H1 (cell line): ENCODE data around the gene OGT. TPM values are rescaled to one million over a fixed set of nuclear protein-coding genes. Genes with fewer than 3 reads are reported as not detected.

Experiments
- CTCF ChIA-PET: fragments of 300-600 bp; sonication (Branson Sonifier 250); formaldehyde crosslinking; loops from one replicate; lab custom pipeline; 2021; ENCODE audit not compliant: partially characterized antibody; lab: Charles Lee
- POLR2A ChIA-PET: fragments of 300-600 bp; sonication (Branson Sonifier 250); formaldehyde crosslinking; loops from one replicate; lab custom pipeline; 2021; ENCODE audit warnings: inconsistent platforms; ENCODE audit not compliant: partially characterized antibody; lab: Charles Lee
- DNase-seq, 2 experiments: peaks; one replicate each; pipeline versions ENCODE4 v3.0.0 to v3.0.0-alpha.2; 2010 to 2022; ENCODE audit warnings: low spot score in 2 of 2, low read depth in 1 of 2, mixed read lengths in 1 of 2
- FAIRE-seq: peaks from 2 replicates; lab custom pipeline; 2011; peaks lifted over from hg19 to GRCh38; lab: Jason Lieb, UNC
- H2AFZ ChIP-seq: 2 replicates; pipeline ENCODE4 v1.8.1; 2012; ENCODE audit warnings: low read length, inconsistent platforms
- H2AK5ac ChIP-seq: 2 replicates; pipeline ENCODE4 v1.6.1; 2013; ENCODE audit warnings: low read depth, low read length
- H2BK120ac ChIP-seq: replicated peaks from 2 replicates; pipeline ENCODE3; 2013; ENCODE audit warnings: low read depth, low read length, inconsistent platforms
- H2BK12ac ChIP-seq: 2 replicates; pipeline ENCODE4 v1.6.1; 2013; ENCODE audit warnings: low read depth, low read length
- H2BK15ac ChIP-seq: 2 replicates; pipeline ENCODE4 v1.6.1; 2013; ENCODE audit warnings: low read length
- H2BK20ac ChIP-seq: 2 replicates; pipeline ENCODE4 v1.6.1; 2013; ENCODE audit warnings: low read length
- H2BK5ac ChIP-seq: 2 replicates; pipeline ENCODE4 v1.6.1; 2013; ENCODE audit warnings: low read depth, low read length
- H3K14ac ChIP-seq: 2 replicates; pipeline ENCODE4 v1.6.1; 2013; ENCODE audit warnings: inconsistent platforms; ENCODE audit not compliant: insufficient read length
- H3K18ac ChIP-seq: 2 replicates; pipeline ENCODE4 v1.6.1; 2013; ENCODE audit warnings: low read length; ENCODE audit errors: extremely low read depth
- H3K23ac ChIP-seq: 2 replicates; pipeline ENCODE4 v1.6.1; 2013; ENCODE audit warnings: inconsistent platforms; ENCODE audit not compliant: insufficient read length
- H3K23me2 ChIP-seq: 2 replicates; pipeline ENCODE4 v1.6.1; 2013; ENCODE audit warnings: low read depth, low read length
- H3K27ac ChIP-seq: 2 replicates; pipeline ENCODE4 v1.6.1; 2011; ENCODE audit warnings: low read depth, low read length, inconsistent platforms
- H3K27me3 ChIP-seq, 4 experiments: replicated peaks in 1 of 4; 1 replicate in 1 of 4; 2 replicates in 3 of 4; pipeline versions ENCODE4 v1.6.1 to v1.8.1; 2011 to 2013; ENCODE audit warnings: low read length in 3 of 4, mild to moderate bottlenecking in 3 of 4, inconsistent platforms in 2 of 4, mixed read lengths in 2 of 4, moderate library complexity in 1 of 4; ENCODE audit not compliant: control insufficient read depth in 3 of 4, insufficient read depth in 3 of 4; ENCODE audit errors: extremely low read depth in 1 of 4
- H3K36me3 ChIP-seq, 4 experiments: 2 replicates each; pipeline versions ENCODE4 v1.6.1 to v1.8.1; 2011 to 2013; ENCODE audit warnings: mild to moderate bottlenecking in 4 of 4, low read length in 3 of 4, moderate library complexity in 2 of 4, control low read depth in 1 of 4, inconsistent platforms in 1 of 4; ENCODE audit not compliant: insufficient read depth in 4 of 4, control insufficient read depth in 2 of 4
- H3K4ac ChIP-seq: replicated peaks from 2 replicates; pipeline ENCODE3; 2013; ENCODE audit warnings: low read length, low read depth, mixed read lengths, inconsistent platforms; ENCODE audit not compliant: insufficient read length
- H3K4me1 ChIP-seq, 4 experiments: replicated peaks in 1 of 4; 1 replicate in 1 of 4; 2 replicates in 3 of 4; pipeline versions ENCODE4 v1.6.1 to v1.8.1; 2011 to 2013; ENCODE audit warnings: low read length in 3 of 4, inconsistent platforms in 2 of 4, mixed read lengths in 1 of 4; ENCODE audit not compliant: insufficient read depth in 4 of 4, control insufficient read depth in 3 of 4
- H3K4me2 ChIP-seq, 2 experiments: 2 replicates each; pipeline versions ENCODE4 v1.6.1 to v1.8.1; 2011 to 2013; ENCODE audit warnings: low read depth in 2 of 2, low read length in 2 of 2, control low read depth in 1 of 2, inconsistent platforms in 1 of 2, mild to moderate bottlenecking in 1 of 2; ENCODE audit not compliant: insufficient read depth in 1 of 2
- H3K4me3 ChIP-seq, 4 experiments: fragments of 200-600, 300-600 bp in 1 of 4; sonication (generic), shearing (Covaris generic), sonication (Bioruptor Twin) in 1 of 4; 2 replicates each; pipeline versions ENCODE4 v1.5.1 to v1.8.1; 2011 to 2016; ENCODE audit warnings: low read length in 4 of 4, low read depth in 3 of 4, control low read depth in 2 of 4, inconsistent platforms in 2 of 4, mild to moderate bottlenecking in 2 of 4, mixed read lengths in 1 of 4, moderate library complexity in 1 of 4; ENCODE audit not compliant: insufficient read depth in 2 of 4; ENCODE audit errors: extremely low read depth in 1 of 4
- H3K56ac ChIP-seq: replicated peaks from 2 replicates; pipeline ENCODE3; 2013; ENCODE audit warnings: low read depth, mild to moderate bottlenecking, mixed read lengths, low read length, inconsistent platforms; ENCODE audit not compliant: insufficient read length
- H3K79me1 ChIP-seq: 2 replicates; pipeline ENCODE4 v1.6.1; 2013; ENCODE audit warnings: low read depth, low read length, control low read depth
- H3K79me2 ChIP-seq, 2 experiments: 2 replicates each; pipeline versions ENCODE4 v1.6.1 to v1.8.1; 2012 to 2013; ENCODE audit warnings: low read length in 2 of 2, mild to moderate bottlenecking in 2 of 2, inconsistent platforms in 1 of 2; ENCODE audit not compliant: insufficient read depth in 2 of 2, control insufficient read depth in 1 of 2
- H3K9ac ChIP-seq, 4 experiments: replicated peaks in 1 of 4; 1 replicate in 1 of 4; 2 replicates in 3 of 4; pipeline versions ENCODE4 v1.6.1 to v1.8.1; 2011 to 2013; ENCODE audit warnings: low read depth in 3 of 4, low read length in 3 of 4, control low read depth in 2 of 4, mild to moderate bottlenecking in 2 of 4, moderate library complexity in 2 of 4, inconsistent platforms in 1 of 4; ENCODE audit errors: extremely low read depth in 1 of 4
- H3K9me3 ChIP-seq, 2 experiments: 2 replicates each; pipeline versions ENCODE4 v1.6.1 to v1.8.1; 2012 to 2013; ENCODE audit warnings: mild to moderate bottlenecking in 2 of 2, moderate library complexity in 2 of 2, control low read depth in 1 of 2, inconsistent platforms in 1 of 2, low read depth in 1 of 2, low read length in 1 of 2, mixed read lengths in 1 of 2; ENCODE audit not compliant: insufficient read depth in 2 of 2
- H4K20me1 ChIP-seq, 2 experiments: replicated peaks in 1 of 2; 2 replicates each; pipeline versions ENCODE3 to v1.8.1; 2011 to 2013; ENCODE audit warnings: inconsistent platforms in 2 of 2, low read length in 2 of 2, mild to moderate bottlenecking in 1 of 2; ENCODE audit not compliant: insufficient read depth in 2 of 2, control insufficient read depth in 1 of 2
- H4K5ac ChIP-seq: 2 replicates; pipeline ENCODE4 v1.6.1; 2013; ENCODE audit warnings: low read length, low read depth, mixed read lengths, inconsistent platforms; ENCODE audit not compliant: insufficient read length
- H4K8ac ChIP-seq: 2 replicates; pipeline ENCODE4 v1.8.0; 2013; ENCODE audit warnings: mild to moderate bottlenecking, moderate library complexity, low read length, inconsistent platforms; ENCODE audit not compliant: insufficient read depth; ENCODE audit errors: extremely low read depth
- H4K91ac ChIP-seq: replicated peaks from 2 replicates; pipeline ENCODE3; 2013; ENCODE audit warnings: low read length, mixed read lengths, inconsistent platforms; ENCODE audit not compliant: insufficient read length
- CBX5 ChIP-seq: fragments of 300-800, 300-1000 bp; sonication (generic); IDR thresholded peaks from 2 replicates; pipeline ENCODE4 v1.7.1; 2016; ENCODE audit warnings: antibody characterized with exemption, low read length, low read depth
- CEBPB ChIP-seq: IDR thresholded peaks from 2 replicates; pipeline ENCODE4 v1.6.1; 2012; ENCODE audit warnings: low read depth, low read length
- CHD1 ChIP-seq: IDR thresholded peaks from 2 replicates; pipeline ENCODE4 v1.6.1; 2012; ENCODE audit warnings: low read depth, low read length, improper control_type of control experiment
- GABPA ChIP-seq: IDR thresholded peaks from 2 replicates; pipeline ENCODE4 v1.6.1; 2011; ENCODE audit warnings: mild to moderate bottlenecking, low read length, moderate library complexity, borderline replicate concordance; ENCODE audit not compliant: insufficient read depth
- GTF2F1 ChIP-seq: IDR thresholded peaks from 2 replicates; pipeline ENCODE4 v1.6.1; 2012; ENCODE audit warnings: low read depth, low read length, improper control_type of control experiment, borderline replicate concordance
- JUN ChIP-seq: IDR thresholded peaks from 2 replicates; pipeline ENCODE4 v1.6.1; 2011; ENCODE audit warnings: low read depth, mild to moderate bottlenecking, improper control_type of control experiment, low read length
- NANOG ChIP-seq: IDR thresholded peaks from 2 replicates; pipeline ENCODE4 v1.6.1; 2011; ENCODE audit warnings: low read length, low read depth, mild to moderate bottlenecking, inconsistent platforms; ENCODE audit not compliant: insufficient read depth, poor library complexity, severe bottlenecking
- NRF1 ChIP-seq: IDR thresholded peaks from 2 replicates; pipeline ENCODE4 v1.6.1; 2011; ENCODE audit warnings: mild to moderate bottlenecking, low read depth, low read length, improper control_type of control experiment
- RFX5 ChIP-seq: IDR thresholded peaks from 2 replicates; pipeline ENCODE4 v1.6.1; 2011; ENCODE audit warnings: low read depth, low read length, improper control_type of control experiment, borderline replicate concordance
- RXRA ChIP-seq: IDR thresholded peaks from 2 replicates; pipeline ENCODE4 v1.6.1; 2011; ENCODE audit warnings: low read depth, mild to moderate bottlenecking, low read length, moderate library complexity; ENCODE audit not compliant: insufficient read depth
- SAP30 ChIP-seq: fragments of 300-600 bp; sonication (generic); IDR thresholded peaks from 2 replicates; pipeline ENCODE4 v1.7.1; 2012; ENCODE audit warnings: low read length, moderate library complexity, mild to moderate bottlenecking, inconsistent platforms; ENCODE audit not compliant: insufficient read depth, insufficient replicate concordance
- SIN3A ChIP-seq, 2 experiments: IDR thresholded peaks in 1 of 2; conservative IDR thresholded peaks in 1 of 2; 2 replicates each; pipeline ENCODE4 v1.6.1; 2011 to 2012; ENCODE audit warnings: low read length in 2 of 2, improper control_type of control experiment in 1 of 2, low read depth in 1 of 2, mild to moderate bottlenecking in 1 of 2
- SIRT6 ChIP-seq: IDR thresholded peaks from one replicate; pipeline ENCODE4 v1.7.1; 2012; ENCODE audit warnings: low read length, inconsistent platforms
- SP1 ChIP-seq: IDR thresholded peaks from 2 replicates; pipeline ENCODE4 v1.6.1; 2011; ENCODE audit warnings: low read depth, low read length
- WGBS, 2 experiments: shearing (Covaris generic) in 1 of 2; methylation state at CpG; one replicate each; pipeline versions ENCODE4 v1.1.6 to v1.1.7; 2013 to 2015; ENCODE audit warnings: low lambda C conversion rate in 2 of 2, mixed read lengths in 2 of 2, inconsistent platforms in 1 of 2, low coverage in 1 of 2, missing lambda C conversion rate in 1 of 2; ENCODE audit not compliant: insufficient replicate concordance in 2 of 2, insufficient coverage in 1 of 2, insufficient read length in 1 of 2; ENCODE audit errors: extremely low coverage in 1 of 2, missing lambda C conversion rate in 1 of 2; 5-methylcytosine and 5-hydroxymethylcytosine counted together
- polyA plus RNA-seq, 7 experiments: library from polyadenylated mRNA; depleted of rRNA in 3 of 7; stranded (reverse) in 5 of 7; unstranded in 2 of 7; fragments of >200 nt in 5 of 7; fragments of 200-250 nt in 2 of 7; gene quantifications; 1 replicate in 5 of 7; 2 replicates in 1 of 7; 4 replicates in 1 of 7; pipeline versions ENCODE4 v1.2.1 to v1.2.3, GENCODE V29; 2011 to 2013; ENCODE audit warnings: missing spikeins in 2 of 7, mixed read lengths in 2 of 7
- total RNA-seq: library from RNA; stranded (reverse); fragmentation: NEBNext Ultra II Directional; extraction: Animal tissue kit (Norgen Biotek cat#: 25700); gene quantifications from 2 replicates; pipeline ENCODE4 v1.2.1, GENCODE V29; 2021
- TF ChIP-seq, protein P1 (sequence below): IDR thresholded peaks from 2 replicates; pipeline ENCODE4 v1.6.1; 2012; ENCODE audit warnings: inconsistent platforms

The OGT gene
- total and polyA plus RNA-seq, 2 of the 8 experiments (the other 6 are each of a cell fraction or from before 2014, with no cell fraction given) = 130 to 169 TPM

DNA sequence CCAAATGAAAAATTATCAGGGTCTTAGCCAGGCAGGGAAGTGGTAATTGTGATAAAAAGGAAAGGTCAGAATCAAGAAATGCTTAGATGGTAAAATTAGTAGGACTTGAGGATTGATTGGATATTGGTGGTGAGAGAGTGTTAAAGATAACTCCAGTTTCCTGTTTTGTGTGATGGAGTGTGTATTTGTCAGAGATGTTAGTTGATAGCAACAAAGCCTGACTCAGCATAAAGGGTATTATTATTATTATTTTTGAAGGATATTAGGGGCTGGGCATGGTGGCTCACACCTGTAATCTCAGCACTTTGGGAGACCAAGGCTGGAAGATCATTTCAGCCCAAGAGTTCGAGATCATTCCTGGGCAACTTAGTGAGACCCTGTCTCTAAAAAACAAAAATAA, 23.6 kb upstream of the OGT start:
- Histone ChIP-seq H3K4me1 (no peaks in the 10 kb centered on the region), H2BK120ac (no peak overlapping the region), H2BK12ac (no peak overlapping the region), H3K9ac (no peak overlapping the region), H3K27me3 (no peaks in the 10 kb centered on the region), H3K79me1 (no peaks in the 10 kb centered on the region), H3K56ac (no peak overlapping the region), H4K5ac (no peak overlapping the region), H3K79me2 (no peaks in the 10 kb centered on the region), H3K23me2 (no peaks in the 10 kb centered on the region), H4K8ac (no peak overlapping the region), H3K18ac (no peak overlapping the region), H3K4ac (no peak overlapping the region), H2AFZ (no peak overlapping the region), H3K14ac (no peak overlapping the region), H3K4me3 (no peak overlapping the region), H2AK5ac (no peak overlapping the region), H3K23ac (no peak overlapping the region), H2BK5ac (no peak overlapping the region), H4K20me1 (no peaks in the 10 kb centered on the region), H2BK15ac (no peak overlapping the region), H3K27ac (no peak overlapping the region), H4K91ac (no peak overlapping the region), H3K4me2 (no peak overlapping the region), H3K36me3 (no peaks in the 10 kb centered on the region), H3K9me3 (no peaks in the 10 kb centered on the region), H2BK20ac (no peak overlapping the region)
- DNase-seq (no peak), FAIRE-seq (no peak)
- ChIA-PET POLR2A (no interaction called here), CTCF (no interaction called here)
- 82% methylated on average over 1 of the region's 1 CpG; no CpG with 5 or more reads in 1 of the 2 experiments for WGBS, 2 experiments
- TF ChIP-seq NRF1 (no peak), GABPA (no peak), SIN3A (conservative IDR thresholded peaks at IDR 0.05 in 1 of 2, IDR thresholded peaks at IDR 0.05 in 1 of 2; ENCODE audit: low read depth in 1 of 2, low read length in 2 of 2) (no peak), GTF2F1 (no peak), NANOG (no peak), CHD1 (no peak), RFX5 (no peak), CEBPB (no peak), SIRT6 (no peak), JUN (no peak), CBX5 (no peak), SAP30 (no peak), SP1 (no peak), RXRA (no peak)
- TF ChIP-seq, protein P1, sequence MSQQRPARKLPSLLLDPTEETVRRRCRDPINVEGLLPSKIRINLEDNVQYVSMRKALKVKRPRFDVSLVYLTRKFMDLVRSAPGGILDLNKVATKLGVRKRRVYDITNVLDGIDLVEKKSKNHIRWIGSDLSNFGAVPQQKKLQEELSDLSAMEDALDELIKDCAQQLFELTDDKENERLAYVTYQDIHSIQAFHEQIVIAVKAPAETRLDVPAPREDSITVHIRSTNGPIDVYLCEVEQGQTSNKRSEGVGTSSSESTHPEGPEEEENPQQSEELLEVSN = no peak
